Mesothelial cell of epicardium (in vitro differentiated cells): ENCODE results near the gene SERP1. TPM values are rescaled to one million over a fixed set of nuclear protein-coding genes. Genes with fewer than 3 reads are reported as not detected.
A peak's percentile ranks its signal among the peaks of the same experiment; 100 is the strongest.

ENCODE experiments used
- DNase-seq, 2 experiments: peaks; one replicate each; pipeline ENCODE4 v3.0.0; 2021; ENCODE audit warnings: low spot score in 2 of 2; ENCODE audit not compliant: unreplicated experiment in 2 of 2
- H3K27ac Mint-ChIP-seq: 2 replicates; pipeline ENCODE4 v1.8.0; 2021; ENCODE audit warnings: mixed read lengths
- H3K27me3 Mint-ChIP-seq: 2 replicates; pipeline ENCODE4 v1.8.0; 2021; ENCODE audit warnings: low read depth, mixed read lengths
- H3K36me3 Mint-ChIP-seq: 2 replicates; pipeline ENCODE4 v1.8.0; 2021; ENCODE audit warnings: mixed read lengths
- H3K4me1 Mint-ChIP-seq: 2 replicates; pipeline ENCODE4 v1.8.0; 2021; ENCODE audit warnings: mixed read lengths
- H3K4me3 Mint-ChIP-seq: 2 replicates; pipeline ENCODE4 v1.8.0; 2021; ENCODE audit warnings: mild to moderate bottlenecking, moderate library complexity, mixed read lengths
- H3K9me3 Mint-ChIP-seq: 2 replicates; pipeline ENCODE4 v1.8.0; 2021; ENCODE audit warnings: mixed read lengths
- CTCF ChIP-seq: fragments of 200-600 bp; sonication (generic); IDR thresholded peaks from one replicate; pipeline ENCODE4 v1.5.0; 2021; ENCODE audit warnings: antibody characterized with exemption; ENCODE audit not compliant: unreplicated experiment
- total RNA-seq: library from RNA; stranded (reverse); gene quantifications from 3 replicates; pipeline ENCODE4 v1.2.1, GENCODE V29; 2021

The SERP1 gene
- total RNA-seq, 1 donor from 2014 or later, result 85.8 TPM

- H3K4me3 Mint-ChIP-seq, result no peak overlapping the region
- peaks cover 36% of the 10 kb centered on the region for H3K36me3 Mint-ChIP-seq
- no peak for TF ChIP-seq CTCF
- H3K27me3 Mint-ChIP-seq, result no peaks in the 10 kb centered on the region
- H3K4me1 Mint-ChIP-seq, result no peaks in the 10 kb centered on the region
- DNase-seq, result no peak
- H3K9me3 Mint-ChIP-seq, result no peaks in the 10 kb centered on the region
- H3K27ac Mint-ChIP-seq, result no peak overlapping the region
Measured at GRCh38 chr3:150556792-150557191, 10.5 kb upstream of the SERP1 start.

DNA sequence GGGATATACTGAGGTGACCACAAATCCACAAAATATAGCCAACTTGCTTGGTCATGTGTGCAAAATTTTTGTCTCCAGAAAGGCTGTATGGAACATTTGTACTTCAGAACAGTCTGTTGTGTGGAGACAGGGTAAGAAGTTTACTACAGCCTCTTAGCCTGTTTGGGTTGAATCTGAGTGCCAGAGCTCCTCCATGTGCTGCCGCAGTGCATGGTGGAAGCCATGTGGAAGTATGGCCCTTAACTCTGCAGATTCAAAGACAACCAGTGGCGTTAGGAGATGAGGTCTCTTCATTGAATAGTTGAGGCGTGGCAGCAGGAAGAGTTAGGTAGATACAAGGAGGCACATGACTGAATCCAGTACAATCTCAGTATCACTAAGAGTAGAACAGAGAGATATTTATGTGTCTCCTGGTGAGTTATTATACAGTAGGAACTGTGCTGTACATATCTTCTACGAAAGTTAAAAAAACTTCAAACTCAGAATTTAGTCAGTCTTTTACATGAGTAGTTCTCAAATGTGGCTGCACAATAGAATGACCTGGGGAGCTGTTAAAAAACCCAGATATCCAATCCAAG, 9.7 kb upstream of the SERP1 start:
- no peak for DNase-seq
- Mint-ChIP-seq H3K4me1 (no peaks in the 10 kb centered on the region), H3K9me3 (no peaks in the 10 kb centered on the region), H3K36me3 (peaks cover 36% of the 10 kb centered on the region), H3K4me3 (no peak overlapping the region), H3K27ac (no peak overlapping the region), H3K27me3 (no peaks in the 10 kb centered on the region)
- no peak for TF ChIP-seq CTCF

DNA sequence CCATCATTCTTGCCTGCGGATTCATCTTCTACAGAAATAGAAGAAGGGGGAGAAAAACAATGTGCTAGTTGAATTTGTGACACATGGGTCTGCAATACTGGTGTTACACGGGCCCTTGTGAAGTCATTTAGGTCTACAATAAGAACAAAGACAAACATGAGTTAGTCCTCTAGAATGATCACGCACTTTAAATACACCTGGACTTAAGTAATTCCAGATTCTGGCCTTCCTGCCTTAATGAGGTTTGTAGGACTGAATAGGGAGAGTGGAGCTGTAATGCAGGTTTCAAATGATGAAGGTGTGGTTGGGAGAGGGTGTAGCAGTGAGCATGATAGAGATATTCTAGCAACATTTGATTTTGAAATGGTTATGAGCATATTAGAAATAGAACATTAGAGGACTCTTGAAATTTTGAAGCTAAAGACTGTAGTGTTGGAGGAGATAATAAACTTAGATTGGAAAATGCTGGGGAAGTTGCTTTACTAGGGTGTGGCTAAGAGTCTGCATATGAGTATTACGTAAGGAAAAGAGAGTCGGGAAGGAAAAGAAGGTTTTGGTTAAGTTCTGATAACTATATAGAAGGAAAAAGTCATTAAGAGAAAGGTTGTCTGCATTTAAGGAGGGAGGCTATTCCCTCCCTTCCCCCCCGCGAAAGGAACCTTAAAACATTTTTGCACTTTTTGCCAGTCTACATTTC, 897 bp upstream of the SERP1 start:
- peak overlapping the region; percentile 98 for H3K4me3 Mint-ChIP-seq
- no peaks in the 10 kb centered on the region for H3K27me3 Mint-ChIP-seq
- peak overlapping the region; percentile 100 for H3K27ac Mint-ChIP-seq
- TF ChIP-seq CTCF, result no peak
- peaks cover 22% of the 10 kb centered on the region for H3K4me1 Mint-ChIP-seq
- no peak for DNase-seq
- peaks cover 7% of the 10 kb centered on the region for H3K36me3 Mint-ChIP-seq
- H3K9me3 Mint-ChIP-seq, result no peaks in the 10 kb centered on the region

DNA sequence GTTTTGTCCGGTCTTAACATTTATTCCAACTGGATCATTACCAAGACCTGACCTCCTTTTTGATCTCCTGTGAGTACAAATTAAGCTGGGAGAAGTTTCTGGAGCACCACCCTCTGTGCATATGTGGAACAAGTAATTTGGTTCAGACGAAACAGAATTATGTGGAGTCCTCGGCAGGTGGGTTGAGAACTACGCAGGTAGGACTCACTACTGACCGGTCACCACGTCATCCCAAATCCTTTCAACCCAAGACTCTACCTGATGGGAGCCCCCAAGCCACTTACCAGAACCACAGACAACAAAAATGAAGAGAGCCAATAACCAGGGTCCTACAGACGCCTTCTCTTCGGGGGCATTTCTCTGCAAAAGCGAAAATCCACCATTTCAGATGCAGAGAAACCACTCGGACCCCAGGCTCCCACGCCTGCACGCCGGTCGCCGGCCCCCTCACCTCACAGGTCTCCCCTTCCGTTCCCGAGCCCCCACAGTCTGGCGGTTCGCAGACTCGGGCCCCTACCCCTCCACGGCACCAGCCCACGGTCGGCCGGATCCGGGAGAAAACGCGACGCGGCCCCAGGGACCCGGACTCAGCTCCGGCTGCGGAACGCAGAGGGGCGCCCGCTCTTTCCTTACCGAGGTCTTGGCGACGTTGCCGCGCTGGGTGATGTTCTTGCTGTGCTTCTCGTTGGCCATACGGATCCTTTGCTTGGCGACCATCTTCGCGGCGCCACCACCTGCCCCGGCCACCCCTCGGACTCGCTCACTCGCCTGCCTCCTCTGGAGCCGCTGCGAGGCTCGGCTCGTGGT, 674 bp downstream of the SERP1 start:
- no peaks in the 10 kb centered on the region for H3K9me3 Mint-ChIP-seq
- H3K27me3 Mint-ChIP-seq, result no peaks in the 10 kb centered on the region
- peak in 1 of 2 experiments; percentile 24 for DNase-seq
- peak overlapping the region; percentile 98 for H3K4me3 Mint-ChIP-seq
- TF ChIP-seq CTCF, result no peak
- peaks cover 22% of the 10 kb centered on the region for H3K4me1 Mint-ChIP-seq
- H3K27ac Mint-ChIP-seq, result peak overlapping the region; percentile 100
- peaks cover 7% of the 10 kb centered on the region for H3K36me3 Mint-ChIP-seq

- H3K4me3 Mint-ChIP-seq, result peak overlapping the region; percentile 98
- H3K9me3 Mint-ChIP-seq, result no peaks in the 10 kb centered on the region
- peak overlapping the region; percentile 84 for H3K27ac Mint-ChIP-seq
- no peak for TF ChIP-seq CTCF
- no peaks in the 10 kb centered on the region for H3K27me3 Mint-ChIP-seq
- no peak for DNase-seq
- peaks cover 7% of the 10 kb centered on the region for H3K36me3 Mint-ChIP-seq
- H3K4me1 Mint-ChIP-seq, result peaks cover 22% of the 10 kb centered on the region
Measured at GRCh38 chr3:150544726-150545125, 1.6 kb downstream of the SERP1 start.
